Measurements from ENCODE around the gene BEND7.
"Not testable (repeated sequence)": the region's sequence is repeated elsewhere in the genome, so short reads cannot be mapped to it uniquely, and the experiment has no call there.

Gene BEND7

DNA sequence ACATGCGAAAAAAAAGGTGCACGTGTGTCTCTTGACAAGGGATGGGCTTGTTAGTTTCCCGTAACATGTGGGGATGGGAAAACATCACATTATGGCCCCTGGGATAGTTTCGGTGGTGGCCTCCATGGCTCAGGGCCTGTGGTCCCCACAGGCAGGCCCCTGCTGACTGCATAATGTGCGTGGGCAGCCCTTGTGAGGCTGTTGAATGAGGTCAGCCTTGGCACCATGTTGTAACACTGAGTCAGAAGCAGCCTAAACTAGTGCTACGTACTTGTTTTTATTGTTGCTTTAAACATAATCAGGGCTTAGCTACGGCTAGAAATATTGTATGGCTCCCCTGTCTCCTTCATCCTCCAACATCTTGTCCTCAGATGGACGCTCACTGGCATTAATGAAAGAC lies 80.6 kb downstream of the BEND7 start:
- DNase-seq (ENCODE audit: low read depth), result no peak
- TF ChIP-seq, protein P1, sequence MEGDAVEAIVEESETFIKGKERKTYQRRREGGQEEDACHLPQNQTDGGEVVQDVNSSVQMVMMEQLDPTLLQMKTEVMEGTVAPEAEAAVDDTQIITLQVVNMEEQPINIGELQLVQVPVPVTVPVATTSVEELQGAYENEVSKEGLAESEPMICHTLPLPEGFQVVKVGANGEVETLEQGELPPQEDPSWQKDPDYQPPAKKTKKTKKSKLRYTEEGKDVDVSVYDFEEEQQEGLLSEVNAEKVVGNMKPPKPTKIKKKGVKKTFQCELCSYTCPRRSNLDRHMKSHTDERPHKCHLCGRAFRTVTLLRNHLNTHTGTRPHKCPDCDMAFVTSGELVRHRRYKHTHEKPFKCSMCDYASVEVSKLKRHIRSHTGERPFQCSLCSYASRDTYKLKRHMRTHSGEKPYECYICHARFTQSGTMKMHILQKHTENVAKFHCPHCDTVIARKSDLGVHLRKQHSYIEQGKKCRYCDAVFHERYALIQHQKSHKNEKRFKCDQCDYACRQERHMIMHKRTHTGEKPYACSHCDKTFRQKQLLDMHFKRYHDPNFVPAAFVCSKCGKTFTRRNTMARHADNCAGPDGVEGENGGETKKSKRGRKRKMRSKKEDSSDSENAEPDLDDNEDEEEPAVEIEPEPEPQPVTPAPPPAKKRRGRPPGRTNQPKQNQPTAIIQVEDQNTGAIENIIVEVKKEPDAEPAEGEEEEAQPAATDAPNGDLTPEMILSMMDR (IDR thresholded peaks at IDR 0.05; ENCODE audit: low read depth, low read length), result no peak
- TF ChIP-seq POLR2A (IDR thresholded peaks at IDR 0.05; ENCODE audit: extremely low read depth, insufficient read length), result no peak
- TF ChIP-seq MYC (IDR thresholded peaks at IDR 0.05; ENCODE audit: low read depth, low read length), result no peak
- TF ChIP-seq, protein P2, sequence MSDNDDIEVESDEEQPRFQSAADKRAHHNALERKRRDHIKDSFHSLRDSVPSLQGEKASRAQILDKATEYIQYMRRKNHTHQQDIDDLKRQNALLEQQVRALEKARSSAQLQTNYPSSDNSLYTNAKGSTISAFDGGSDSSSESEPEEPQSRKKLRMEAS (IDR thresholded peaks at IDR 0.05; ENCODE audit: low read depth, low read length), result no peak
- H3K4me3 ChIP-seq (ENCODE audit: low read depth, low read length), result no peak overlapping the region

DNA sequence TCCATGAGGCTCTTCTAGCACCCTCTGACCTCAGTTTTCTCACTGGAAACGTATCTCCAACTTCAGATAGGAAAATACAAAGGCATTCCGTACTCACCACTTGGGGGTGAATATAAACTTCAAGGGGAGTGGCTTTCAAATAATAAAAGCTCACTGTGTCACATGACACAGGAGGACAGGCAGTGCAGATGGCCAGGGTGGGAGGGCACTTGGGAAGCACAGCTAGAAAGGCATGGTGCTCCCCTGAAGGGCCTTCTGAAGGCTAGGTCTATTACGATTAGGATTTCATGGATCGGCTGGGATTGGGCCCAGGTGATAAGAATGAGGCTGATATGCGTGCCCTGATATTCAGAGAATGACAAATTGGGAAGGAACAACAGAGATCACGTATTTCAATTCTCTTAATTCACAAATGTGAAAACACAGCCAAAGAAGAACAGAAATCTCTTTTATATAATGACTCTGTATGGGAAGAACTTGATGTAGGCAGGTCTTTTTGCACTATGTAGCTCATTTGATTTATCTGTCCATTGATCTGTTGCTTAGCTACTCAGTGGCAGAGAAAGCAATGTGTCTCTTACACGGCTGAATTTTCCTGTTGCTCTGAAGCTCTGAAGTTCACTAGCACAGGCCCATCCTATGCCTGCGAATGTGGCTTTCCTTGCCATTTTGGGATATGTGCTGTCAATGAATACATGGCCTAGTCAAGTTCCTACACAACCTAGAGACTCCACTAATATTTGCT lies 83.0 kb downstream of the BEND7 start:
- H3K4me3 ChIP-seq (ENCODE audit: low read depth, low read length), result no peak overlapping the region
- TF ChIP-seq POLR2A (IDR thresholded peaks at IDR 0.05; ENCODE audit: extremely low read depth, insufficient read length), result no peak
- no peak for DNase-seq (ENCODE audit: low read depth)

DNA sequence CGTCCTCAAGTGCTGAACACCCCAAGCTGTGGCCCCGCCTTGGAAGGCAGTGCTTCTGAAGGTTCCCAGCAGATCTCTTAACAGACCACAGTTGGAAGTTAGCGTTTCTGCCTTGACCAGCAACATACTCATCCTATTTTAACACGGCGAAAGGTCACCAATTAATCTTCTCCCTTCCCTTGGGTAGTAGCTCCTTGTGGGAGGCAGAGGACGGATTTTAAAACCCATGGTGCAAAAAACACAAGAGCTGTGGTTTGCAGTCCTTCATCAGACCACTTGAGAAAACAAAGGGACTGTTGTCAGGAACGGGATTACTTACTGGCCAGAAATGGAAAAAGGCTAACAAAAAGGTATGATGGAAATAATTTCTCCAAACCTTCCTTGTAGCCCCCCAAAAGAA lies 87.3 kb downstream of the BEND7 start:
- DNase-seq (ENCODE audit: low read depth), result no peak
- TF ChIP-seq, protein P1 (IDR thresholded peaks at IDR 0.05; ENCODE audit: low read depth, low read length), result no peak
- no peak overlapping the region for H3K4me3 ChIP-seq (ENCODE audit: low read depth, low read length)

DNA sequence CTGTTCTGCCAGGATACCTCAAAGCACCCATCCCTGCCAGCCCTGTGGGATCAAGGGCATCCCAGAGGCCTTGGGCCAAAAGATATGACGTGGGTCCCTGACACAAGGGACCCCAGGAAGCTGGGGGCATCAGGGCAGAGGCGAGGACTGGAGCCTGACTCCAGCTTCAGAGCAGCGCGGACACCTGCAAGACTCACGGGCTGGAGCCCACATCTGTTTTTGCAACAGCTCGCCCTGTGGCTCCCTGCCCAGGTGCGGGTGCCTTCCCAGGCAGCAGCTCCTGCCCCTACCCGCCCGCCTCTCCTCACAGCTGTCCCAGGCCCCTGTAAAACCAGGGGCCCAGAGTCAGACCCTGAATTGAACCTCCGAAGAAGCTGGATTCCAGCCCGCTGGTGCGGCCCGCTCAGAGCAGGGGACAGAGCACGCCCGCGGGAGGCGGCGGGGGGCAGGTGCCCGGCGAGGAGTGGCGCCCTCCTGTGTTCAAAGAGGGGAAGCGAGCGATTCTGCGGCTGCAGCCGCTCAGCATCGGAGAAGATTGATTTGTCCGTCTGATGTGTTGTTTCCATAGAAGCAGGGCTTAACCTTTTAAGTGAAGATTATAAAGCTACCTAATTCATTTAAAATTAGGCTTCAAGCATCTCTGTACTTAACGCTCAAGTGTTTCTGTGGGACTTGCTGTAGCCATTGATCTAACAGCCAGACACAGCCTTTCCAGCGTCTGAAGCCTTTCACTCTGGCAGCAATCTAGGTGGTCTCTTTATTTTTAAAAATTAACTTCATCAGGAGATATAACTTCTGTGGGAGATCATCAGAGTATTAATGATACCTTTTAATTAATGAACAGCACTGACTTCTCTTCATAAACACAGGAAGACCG lies 88.4 kb downstream of the BEND7 start:
- DNase-seq (ENCODE audit: low read depth), result peak; percentile 40
- TF ChIP-seq, protein P1 (IDR thresholded peaks at IDR 0.05; ENCODE audit: low read depth, low read length), result peak; percentile 68
- no peak for TF ChIP-seq MYC (IDR thresholded peaks at IDR 0.05; ENCODE audit: low read depth, low read length)
- no peak for TF ChIP-seq POLR2A (IDR thresholded peaks at IDR 0.05; ENCODE audit: extremely low read depth, insufficient read length)
- TF ChIP-seq, protein P2 (IDR thresholded peaks at IDR 0.05; ENCODE audit: low read depth, low read length), result no peak
- H3K4me3 ChIP-seq (ENCODE audit: low read depth, low read length), result no peak overlapping the region

DNA sequence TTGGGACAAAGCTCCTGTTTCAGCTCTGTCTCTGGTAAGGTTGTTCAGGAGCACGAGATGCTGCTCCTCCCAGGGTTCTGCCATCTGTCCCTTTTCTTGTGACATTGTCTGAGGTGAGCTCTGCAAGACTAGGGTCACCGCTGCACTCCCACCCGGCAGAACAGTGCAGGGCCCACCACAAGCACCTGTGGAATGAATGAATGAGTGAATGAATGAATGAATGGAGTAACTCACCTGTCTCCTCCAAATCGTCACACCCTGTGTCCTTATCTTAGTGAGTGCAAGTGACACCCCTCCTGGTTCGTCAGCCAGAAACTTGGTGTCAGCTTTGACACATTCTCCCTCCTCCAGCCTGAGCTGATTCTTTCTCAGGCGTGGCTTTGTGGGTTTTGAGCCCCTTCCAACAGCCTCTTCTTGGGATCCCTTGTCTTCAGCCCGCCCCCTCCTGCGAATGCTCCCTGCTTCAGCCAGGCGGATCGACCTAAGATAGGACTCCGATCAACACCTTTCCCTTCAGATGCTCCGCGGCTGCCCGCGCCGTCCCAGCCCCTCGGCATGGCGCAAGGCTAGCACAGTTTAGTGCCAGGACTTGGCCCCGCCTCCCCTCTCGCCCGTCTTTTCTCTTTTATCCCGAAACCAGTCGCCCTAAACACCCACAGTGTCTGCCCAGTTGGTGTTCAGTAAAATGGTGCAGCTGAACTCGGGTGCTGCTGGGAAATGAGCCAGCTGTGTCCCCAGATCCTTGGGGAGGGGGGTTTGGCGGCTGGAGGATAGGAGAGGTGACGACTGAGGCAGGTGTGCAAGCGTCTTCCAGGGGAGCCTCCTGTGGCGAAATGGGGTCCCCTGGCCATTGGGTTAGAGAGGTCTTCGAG lies 89.3 kb downstream of the BEND7 start:
- no peak overlapping the region for H3K4me3 ChIP-seq (ENCODE audit: low read depth, low read length)
- TF ChIP-seq MYC (IDR thresholded peaks at IDR 0.05; ENCODE audit: low read depth, low read length) (no peak), POLR2A (IDR thresholded peaks at IDR 0.05; ENCODE audit: extremely low read depth, insufficient read length) (no peak)
- TF ChIP-seq, protein P1 (IDR thresholded peaks at IDR 0.05; ENCODE audit: low read depth, low read length), result no peak
- TF ChIP-seq, protein P2 (IDR thresholded peaks at IDR 0.05; ENCODE audit: low read depth, low read length), result no peak
- DNase-seq (ENCODE audit: low read depth), result no peak

DNA sequence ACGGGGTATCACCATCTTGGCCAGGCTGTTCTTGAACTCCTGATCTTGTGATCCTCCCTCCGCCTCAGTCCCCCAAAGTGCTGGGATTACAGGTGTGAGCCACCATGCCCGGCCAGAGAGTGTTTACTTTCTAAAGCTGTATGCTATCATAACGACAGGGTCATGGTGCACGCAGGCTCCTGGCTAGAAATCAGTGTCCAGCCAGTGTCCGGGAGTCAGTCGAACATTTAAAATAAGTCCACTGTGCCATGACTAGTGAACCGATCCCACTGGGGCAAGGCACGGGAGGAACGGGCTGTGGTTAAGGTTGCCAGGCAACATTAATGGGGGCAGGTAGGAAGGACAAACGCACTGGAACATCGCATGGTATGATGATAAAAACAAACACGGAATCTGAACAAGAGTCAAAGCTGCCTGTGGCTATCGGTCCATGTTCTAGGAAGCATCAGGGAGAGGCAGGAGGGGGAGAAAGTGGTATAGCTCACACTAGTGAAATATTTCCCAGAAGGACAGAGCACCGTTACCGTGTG lies 91.7 kb downstream of the BEND7 start:
- TF ChIP-seq, protein P2 (IDR thresholded peaks at IDR 0.05; ENCODE audit: low read depth, low read length), result no peak
- TF ChIP-seq POLR2A (IDR thresholded peaks at IDR 0.05; ENCODE audit: extremely low read depth, insufficient read length) (no peak), MYC (IDR thresholded peaks at IDR 0.05; ENCODE audit: low read depth, low read length) (no peak)
- TF ChIP-seq, protein P1 (IDR thresholded peaks at IDR 0.05; ENCODE audit: low read depth, low read length), result no peak
- no peak for DNase-seq (ENCODE audit: low read depth)
- H3K4me3 ChIP-seq (ENCODE audit: low read depth, low read length), result no peak overlapping the region

DNA sequence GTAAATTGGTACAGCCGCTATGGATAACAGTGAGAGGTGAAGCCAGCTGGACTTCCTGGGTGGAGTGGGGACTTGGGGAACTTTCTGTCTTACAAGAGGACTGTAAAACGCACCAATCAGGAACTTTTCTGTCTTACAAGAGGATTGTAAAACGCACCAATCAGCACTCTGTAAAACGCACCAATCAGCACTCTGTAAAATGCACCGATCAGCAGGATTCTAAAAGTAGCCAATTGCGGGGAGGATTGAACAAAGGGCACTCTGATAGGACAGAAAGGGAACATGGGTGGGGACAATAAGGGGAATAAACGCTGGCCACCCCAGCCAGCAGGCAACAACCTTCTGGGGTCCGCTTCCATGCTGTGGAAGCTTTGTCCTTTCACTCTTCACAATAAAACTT lies 100.9 kb downstream of the BEND7 start:
- not testable (repeated sequence) for DNase-seq (ENCODE audit: low read depth); H3K4me3 ChIP-seq (ENCODE audit: low read depth, low read length)

All from NB4 (cell line).